ENCODE data around the gene PIKFYVE.
A peak's percentile ranks its signal among the peaks of the same experiment; 100 is the strongest.
"Not testable (repeated sequence)": the region's sequence is repeated elsewhere in the genome, so short reads cannot be mapped to it uniquely, and the experiment has no call there.

PIKFYVE gene

GRCh38 chr2:208297961-208298360 lies 31.9 kb downstream of the PIKFYVE start:
- DNase-seq (ENCODE audit: low read depth in 2 of 2) = no peak

- no peak for DNase-seq (ENCODE audit: low read depth in 2 of 2)
Measured at GRCh38 chr2:208300847-208301618, 35.0 kb downstream of the PIKFYVE start.

GRCh38 chr2:208304157-208304556 lies 38.1 kb downstream of the PIKFYVE start:
- DNase-seq (ENCODE audit: low read depth in 2 of 2) = no peak

GRCh38 chr2:208304695-208305094 lies 38.6 kb downstream of the PIKFYVE start:
- DNase-seq (ENCODE audit: low read depth in 2 of 2) = no peak

GRCh38 chr2:208306291-208306690 lies 40.2 kb downstream of the PIKFYVE start:
- peak; percentile 21 to 25 for DNase-seq (ENCODE audit: low read depth in 2 of 2)

GRCh38 chr2:208311321-208311720 lies 45.3 kb downstream of the PIKFYVE start:
- no peak for DNase-seq (ENCODE audit: low read depth in 2 of 2)

GRCh38 chr2:208311954-208312353 lies 45.9 kb downstream of the PIKFYVE start:
- no peak for DNase-seq (ENCODE audit: low read depth in 2 of 2)

GRCh38 chr2:208315081-208315788 lies 49.2 kb downstream of the PIKFYVE start:
- DNase-seq (ENCODE audit: low read depth in 2 of 2) = no peak

GRCh38 chr2:208318127-208318526 lies 52.1 kb downstream of the PIKFYVE start:
- no peak for DNase-seq (ENCODE audit: low read depth in 2 of 2)

- DNase-seq (ENCODE audit: low read depth in 2 of 2) = no peak
Measured at GRCh38 chr2:208319391-208319790, 53.3 kb downstream of the PIKFYVE start.

GRCh38 chr2:208320686-208321085 lies 54.6 kb downstream of the PIKFYVE start:
- no peak for DNase-seq (ENCODE audit: low read depth in 2 of 2)

- DNase-seq (ENCODE audit: low read depth in 2 of 2) = no peak
Measured at GRCh38 chr2:208326016-208326415, 60.0 kb downstream of the PIKFYVE start.

- DNase-seq (ENCODE audit: low read depth in 2 of 2) = no peak
Measured at GRCh38 chr2:208329485-208329884, 63.4 kb downstream of the PIKFYVE start.

- no peak for DNase-seq (ENCODE audit: low read depth in 2 of 2)
Measured at GRCh38 chr2:208334230-208334629, 68.2 kb downstream of the PIKFYVE start.

- DNase-seq (ENCODE audit: low read depth in 2 of 2) = no peak
Measured at GRCh38 chr2:208346756-208347155, 80.7 kb downstream of the PIKFYVE start.

GRCh38 chr2:208350610-208351009 lies 84.6 kb downstream of the PIKFYVE start:
- DNase-seq (ENCODE audit: low read depth in 2 of 2) = no peak

GRCh38 chr2:208352644-208353567 lies 86.9 kb downstream of the PIKFYVE start:
- DNase-seq (ENCODE audit: low read depth in 2 of 2) = no peak

GRCh38 chr2:208354964-208355381 lies 88.9 kb downstream of the PIKFYVE start:
- no peak for DNase-seq (ENCODE audit: low read depth in 2 of 2)

- not testable (repeated sequence) for DNase-seq (ENCODE audit: low read depth in 2 of 2)
Measured at GRCh38 chr2:208356420-208356819, 90.4 kb downstream of the PIKFYVE start.

GRCh38 chr2:208356846-208357574 lies 91.0 kb downstream of the PIKFYVE start:
- DNase-seq (ENCODE audit: low read depth in 2 of 2) = no peak

All from fibroblast of skin of left biceps (primary cell).